Measurements from ENCODE around the gene SDK1. TPM values are rescaled to one million over a fixed set of nuclear protein-coding genes. Genes with fewer than 3 reads are reported as not detected.

Gene SDK1
- total and polyA plus RNA-seq, 7 donors = 0.31 to 2.4 (median 1.3) TPM

DNA sequence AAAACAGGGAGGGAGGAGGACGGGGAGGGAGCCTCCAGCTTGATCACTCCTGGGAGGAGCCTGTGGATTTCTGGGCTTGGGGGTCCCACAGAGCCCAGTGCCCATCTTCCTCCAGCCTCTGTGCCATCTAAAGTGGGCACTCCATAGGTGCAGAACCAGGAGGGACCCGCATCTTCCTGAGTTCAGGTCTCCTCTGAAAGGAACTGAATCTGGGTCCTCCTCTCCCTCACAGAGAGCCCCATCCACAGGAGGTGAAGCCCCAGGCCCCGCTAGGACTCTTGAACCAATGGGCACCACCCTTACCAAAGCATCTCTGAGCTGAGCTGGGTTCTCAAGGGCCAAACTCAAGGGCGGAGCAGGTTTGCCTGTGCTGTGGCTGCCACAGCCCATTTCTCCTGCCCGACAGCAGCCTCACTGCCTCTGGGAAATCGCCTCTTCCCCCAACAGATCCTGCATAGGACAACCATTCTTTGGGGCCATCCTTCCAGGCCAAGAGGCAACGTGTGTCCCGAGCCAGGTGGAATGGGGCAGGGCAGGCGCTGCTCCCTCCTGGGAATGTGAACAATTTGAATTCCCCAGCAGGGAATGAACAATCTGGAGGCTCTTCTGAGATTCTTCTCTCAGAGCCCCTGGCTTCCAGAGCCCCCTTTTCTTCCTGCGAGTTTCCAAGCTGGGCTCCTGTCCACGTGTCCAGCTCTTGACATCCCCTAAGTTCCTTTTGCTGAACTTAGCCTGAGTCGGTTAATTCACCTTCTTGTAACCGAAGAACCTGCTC, 970.1 kb downstream of the SDK1 start:
- Histone ChIP-seq H3K4me1 (no peaks in the 10 kb centered on the region), H3K27me3 (ENCODE audit: insufficient read depth in 3 of 3, low read length in 2 of 3) (peaks cover 0 to 5% (median 0%) of the 10 kb centered on the region in 3 donors), H3K9me3 (no peaks in the 10 kb centered on the region), H3K27ac (no peak overlapping the region), H3K4me3 (no peak overlapping the region), H3K36me3 (ENCODE audit: insufficient read depth in 1 of 2, low read depth in 1 of 2) (no peaks in the 10 kb centered on the region)
- WGBS, 3 donors = 69 to 75% (median 74%) methylated on average over 13 of the region's 13 CpGs
- DNase-seq (no peak), ATAC-seq (no peak)
- intact Hi-C loops (cut with DNase I) = no loop called here
- TF ChIP-seq, protein P1, sequence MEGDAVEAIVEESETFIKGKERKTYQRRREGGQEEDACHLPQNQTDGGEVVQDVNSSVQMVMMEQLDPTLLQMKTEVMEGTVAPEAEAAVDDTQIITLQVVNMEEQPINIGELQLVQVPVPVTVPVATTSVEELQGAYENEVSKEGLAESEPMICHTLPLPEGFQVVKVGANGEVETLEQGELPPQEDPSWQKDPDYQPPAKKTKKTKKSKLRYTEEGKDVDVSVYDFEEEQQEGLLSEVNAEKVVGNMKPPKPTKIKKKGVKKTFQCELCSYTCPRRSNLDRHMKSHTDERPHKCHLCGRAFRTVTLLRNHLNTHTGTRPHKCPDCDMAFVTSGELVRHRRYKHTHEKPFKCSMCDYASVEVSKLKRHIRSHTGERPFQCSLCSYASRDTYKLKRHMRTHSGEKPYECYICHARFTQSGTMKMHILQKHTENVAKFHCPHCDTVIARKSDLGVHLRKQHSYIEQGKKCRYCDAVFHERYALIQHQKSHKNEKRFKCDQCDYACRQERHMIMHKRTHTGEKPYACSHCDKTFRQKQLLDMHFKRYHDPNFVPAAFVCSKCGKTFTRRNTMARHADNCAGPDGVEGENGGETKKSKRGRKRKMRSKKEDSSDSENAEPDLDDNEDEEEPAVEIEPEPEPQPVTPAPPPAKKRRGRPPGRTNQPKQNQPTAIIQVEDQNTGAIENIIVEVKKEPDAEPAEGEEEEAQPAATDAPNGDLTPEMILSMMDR (IDR thresholded peaks at IDR 0.05) = no peak

DNA sequence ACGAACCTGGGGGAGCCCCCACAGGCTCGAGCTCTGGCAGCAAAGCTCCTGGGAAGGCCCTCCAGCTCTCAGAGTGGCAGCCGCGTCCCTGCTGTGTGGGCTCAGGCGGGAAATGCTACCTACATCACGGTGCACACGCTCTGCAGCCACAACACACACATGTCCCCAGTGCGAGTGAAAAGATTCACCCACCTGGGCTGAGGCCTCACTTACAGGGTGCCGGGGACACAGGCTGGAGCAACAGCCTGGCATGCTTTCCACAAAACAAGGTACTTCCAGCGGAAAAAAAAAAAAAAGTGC, 970.6 kb downstream of the SDK1 start:
- TF ChIP-seq, protein P1 (IDR thresholded peaks at IDR 0.05) = no peak
- no peaks in the 10 kb centered on the region for H3K4me1 ChIP-seq
- H3K27ac ChIP-seq = no peak overlapping the region
- DNase-seq (no peak), ATAC-seq (no peak)
- H3K4me3 ChIP-seq = no peak overlapping the region
- intact Hi-C loops (cut with DNase I) = no loop called here
- peaks cover 0 to 5% (median 0%) of the 10 kb centered on the region in 3 donors for H3K27me3 ChIP-seq (ENCODE audit: insufficient read depth in 3 of 3, low read length in 2 of 3)
- H3K36me3 ChIP-seq (ENCODE audit: insufficient read depth in 1 of 2, low read depth in 1 of 2) = no peaks in the 10 kb centered on the region
- no peaks in the 10 kb centered on the region for H3K9me3 ChIP-seq
- WGBS, 3 donors = 77 to 81% (median 80%) methylated on average over 10 of the region's 10 CpGs

DNA sequence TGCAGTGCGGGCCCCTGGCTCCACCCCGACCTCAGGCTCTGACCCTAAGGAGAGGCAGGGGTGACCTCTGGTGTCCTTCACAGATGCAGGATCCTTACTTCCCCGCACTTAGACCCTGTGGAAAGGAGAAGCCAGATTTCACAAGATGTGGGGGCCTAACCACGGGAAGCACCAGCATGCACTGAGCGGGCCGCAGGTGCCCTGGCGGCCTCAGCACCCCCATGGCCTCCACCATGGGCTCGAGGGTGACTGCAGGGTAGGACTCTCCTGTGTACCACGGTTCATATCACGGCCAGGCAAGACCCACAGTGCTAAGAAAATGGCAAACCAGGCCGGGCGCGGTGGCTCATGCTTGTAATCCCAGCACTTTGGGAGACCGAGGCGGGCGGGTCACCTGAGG, 971.1 kb downstream of the SDK1 start:
- ATAC-seq (no peak), DNase-seq (no peak)
- H3K4me1 ChIP-seq = no peaks in the 10 kb centered on the region
- no peaks in the 10 kb centered on the region for H3K9me3 ChIP-seq
- H3K27ac ChIP-seq = no peak overlapping the region
- TF ChIP-seq, protein P1 (IDR thresholded peaks at IDR 0.05) = no peak
- no peak overlapping the region for H3K4me3 ChIP-seq
- 86 to 94% (median 90%) methylated on average over 16 of the region's 16 CpGs for WGBS, 3 donors
- peaks cover 0 to 5% (median 0%) of the 10 kb centered on the region in 3 donors for H3K27me3 ChIP-seq (ENCODE audit: insufficient read depth in 3 of 3, low read length in 2 of 3)
- no peaks in the 10 kb centered on the region for H3K36me3 ChIP-seq (ENCODE audit: insufficient read depth in 1 of 2, low read depth in 1 of 2)
- intact Hi-C loops (cut with DNase I) = no loop called here

DNA sequence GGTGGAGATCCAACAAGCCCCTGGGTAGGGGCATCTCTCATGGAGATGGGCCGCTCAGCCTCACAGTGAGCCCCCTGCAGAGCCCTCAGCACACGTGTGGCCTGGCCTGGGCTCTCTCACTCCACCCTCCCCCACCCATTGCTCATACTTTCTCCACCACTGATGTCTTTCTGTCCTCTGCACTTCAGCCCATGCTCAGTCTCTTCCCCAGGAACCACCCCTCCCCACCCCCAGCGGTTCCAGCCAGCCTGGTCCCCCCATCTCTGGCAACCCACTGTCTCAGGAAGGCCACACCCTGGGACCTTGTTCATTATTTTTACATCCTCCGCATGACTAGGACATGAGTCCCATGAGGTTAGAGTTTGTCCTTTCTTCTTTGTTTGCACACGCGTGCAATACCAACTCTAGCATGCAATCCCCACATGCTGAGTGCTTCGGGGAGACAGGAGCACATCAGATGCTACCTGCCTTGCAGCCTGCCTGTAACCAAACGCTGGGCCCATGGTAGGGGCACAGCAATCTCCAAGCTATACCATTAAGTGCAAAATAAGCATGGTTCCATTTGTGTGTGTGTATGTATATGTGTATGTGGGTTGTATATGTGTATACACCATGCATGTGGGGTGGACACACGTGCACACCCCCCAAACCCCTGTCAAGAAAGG, 972.6 kb downstream of the SDK1 start:
- DNase-seq = no peak
- Histone ChIP-seq H3K9me3 (no peaks in the 10 kb centered on the region), H3K36me3 (ENCODE audit: insufficient read depth in 1 of 2, low read depth in 1 of 2) (no peaks in the 10 kb centered on the region), H3K4me3 (no peak overlapping the region), H3K4me1 (no peaks in the 10 kb centered on the region), H3K27ac (no peak overlapping the region), H3K27me3 (ENCODE audit: insufficient read depth in 3 of 3, low read length in 2 of 3) (peaks cover 0 to 5% (median 0%) of the 10 kb centered on the region in 3 donors)
- intact Hi-C loops (cut with DNase I) = no loop called here
- TF ChIP-seq, protein P1 (IDR thresholded peaks at IDR 0.05) = no peak
- 80 to 85% (median 85%) methylated on average over 9 of the region's 9 CpGs for WGBS, 3 donors
- ATAC-seq = no peak

All from psoas muscle (tissue), 8 donors.